CD4-positive, alpha-beta T cell (primary cell): ENCODE measurements around the gene TRIB2. TPM values are rescaled to one million over a fixed set of nuclear protein-coding genes. Genes with fewer than 3 reads are reported as not detected.

Experiments used
- ATAC-seq: fragments of 200-7000 bp; cut with Tn5 transposase; one replicate; pipeline ENCODE4 v1.10.0; 2022; ENCODE audit warnings: mild to moderate bottlenecking; ENCODE audit not compliant: poor library complexity
- CTCF ChIA-PET: fragments of 350-600 bp; sonication (Branson Sonifier 250); formaldehyde crosslinking; loops from one replicate; lab custom pipeline; 2021; ENCODE audit warnings: antibody characterized with exemption, inconsistent platforms; lab: Charles Lee
- POLR2A ChIA-PET: fragments of 350-600 bp; sonication (Branson Sonifier 250); formaldehyde crosslinking; loops from one replicate; lab custom pipeline; 2021; ENCODE audit warnings: antibody characterized with exemption, inconsistent platforms; lab: Charles Lee
- DNase-seq, 14 experiments: peaks; one replicate each; pipeline ENCODE4 v3.0.0-alpha.2; 2013 to 2020; ENCODE audit warnings: mixed read lengths in 2 of 14
- H3K27ac ChIP-seq, 2 donors: one replicate each; pipeline versions ENCODE4 v1.5.1 to v1.7.0; 2013; ENCODE audit warnings: low read length in 2 of 2, low read depth in 1 of 2, mild to moderate bottlenecking in 1 of 2
- H3K27me3 ChIP-seq, 2 experiments: 1 replicate in 1 of 2; 2 replicates in 1 of 2; pipeline versions ENCODE4 v1.6.1 to v1.7.0; 2013; ENCODE audit warnings: low read length in 2 of 2, control low read depth in 1 of 2, mild to moderate bottlenecking in 1 of 2, moderate library complexity in 1 of 2; ENCODE audit not compliant: insufficient read depth in 2 of 2, control insufficient read depth in 1 of 2
- H3K36me3 ChIP-seq: one replicate; pipeline ENCODE4 v1.6.1; 2013; ENCODE audit warnings: low read length, control low read depth; ENCODE audit not compliant: insufficient read depth
- H3K4me1 ChIP-seq: one replicate; pipeline ENCODE4 v1.6.1; 2013; ENCODE audit warnings: low read length, control low read depth; ENCODE audit not compliant: insufficient read depth
- H3K4me3 ChIP-seq: one replicate; pipeline ENCODE4 v1.5.1; 2013; ENCODE audit warnings: mild to moderate bottlenecking, low read length, moderate library complexity
- H3K9me3 ChIP-seq, 2 experiments: 1 replicate in 1 of 2; 2 replicates in 1 of 2; pipeline versions ENCODE4 v1.6.1 to v1.7.0; 2013; ENCODE audit warnings: low read length in 2 of 2, mild to moderate bottlenecking in 2 of 2, control low read depth in 1 of 2, moderate library complexity in 1 of 2; ENCODE audit not compliant: control insufficient read depth in 1 of 2, insufficient read depth in 1 of 2
- H3K27ac Mint-ChIP-seq: one replicate; pipeline ENCODE4 v1.8.0; 2020; ENCODE audit warnings: mixed read lengths
- H3K27me3 Mint-ChIP-seq: one replicate; pipeline ENCODE4 v1.8.0; 2021; ENCODE audit warnings: mixed read lengths
- H3K36me3 Mint-ChIP-seq: one replicate; pipeline ENCODE4 v1.8.0; 2021; ENCODE audit warnings: low read depth, mixed read lengths
- H3K4me1 Mint-ChIP-seq: one replicate; pipeline ENCODE4 v1.8.0; 2021; ENCODE audit warnings: low read depth, mixed read lengths
- H3K4me3 Mint-ChIP-seq: one replicate; pipeline ENCODE4 v1.8.0; 2020; ENCODE audit warnings: mild to moderate bottlenecking, mixed read lengths
- H3K9me3 Mint-ChIP-seq: one replicate; pipeline ENCODE4 v1.8.0; 2020; ENCODE audit warnings: mixed read lengths
- intact Hi-C, 2 experiments: fragments of 100-400 bp; cut with DNase I in 1 of 2; cut with micrococcal nuclease in 1 of 2; formaldehyde crosslinking; loops; one replicate each; pipeline versions ENCODE4 v1.15.1 to v1.9.0; 2023 to 2025; cut with DNase I, micrococcal nuclease
- total RNA-seq, 174 experiments: library from RNA in 2 of 174; stranded (reverse) in 2 of 174; gene quantifications; one replicate each; pipeline ENCODE4 v1.2.3 and lab custom pipeline; 2021 to 2026
- TF ChIP-seq, protein P1 (sequence below): fragments of 200-600 bp; IDR thresholded peaks from one replicate; pipeline ENCODE4 v1.8.0; 2022; ENCODE audit warnings: antibody characterized with exemption, mild to moderate bottlenecking

The TRIB2 gene
- total RNA-seq, 2 experiments from 2014 or later, result 91.3 to 102 TPM

DNA sequence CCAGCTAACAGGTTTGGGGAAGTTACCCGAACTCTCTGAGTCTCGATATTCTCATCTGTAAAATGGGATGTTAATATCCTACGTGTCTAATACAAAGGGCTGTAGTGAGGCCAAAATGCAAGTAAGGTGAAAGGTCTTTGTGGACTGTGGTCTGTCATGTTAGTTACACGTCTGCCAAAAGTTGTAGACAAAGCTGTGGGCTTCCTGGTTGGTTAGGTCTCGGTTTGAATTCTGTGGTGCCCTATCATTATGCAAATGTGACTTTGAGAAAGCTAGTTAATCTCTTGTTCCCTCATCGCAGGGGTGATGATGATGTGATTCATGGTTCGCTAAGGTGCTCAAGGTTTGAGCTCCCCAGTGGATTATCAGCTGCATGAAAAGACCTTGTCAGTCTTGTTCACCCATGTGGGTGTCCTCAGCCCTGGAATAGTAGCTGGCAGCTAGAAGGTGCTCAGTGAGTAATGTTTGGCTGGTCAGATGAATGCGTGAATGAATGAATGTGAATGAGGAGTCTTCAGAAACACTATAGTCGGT lies 23.1 kb downstream of the TRIB2 start:
- Histone ChIP-seq H3K4me3 (no peak overlapping the region), H3K27me3 (no peaks in the 10 kb centered on the region), H3K27ac (no peak overlapping the region), H3K9me3 (no peaks in the 10 kb centered on the region), H3K4me1 (peaks cover 24% of the 10 kb centered on the region), H3K36me3 (peaks cover 73% of the 10 kb centered on the region)
- intact Hi-C loops, result no loop called here
- Mint-ChIP-seq H3K27me3 (no peaks in the 10 kb centered on the region), H3K27ac (peak overlapping the region; percentile 47), H3K36me3 (peaks cover 81% of the 10 kb centered on the region), H3K9me3 (no peaks in the 10 kb centered on the region), H3K4me3 (no peak overlapping the region), H3K4me1 (peaks cover 40% of the 10 kb centered on the region)
- ChIA-PET CTCF (no interaction called here), POLR2A (no interaction called here)
- DNase-seq (no peak), ATAC-seq (no peak)
- TF ChIP-seq, protein P1, sequence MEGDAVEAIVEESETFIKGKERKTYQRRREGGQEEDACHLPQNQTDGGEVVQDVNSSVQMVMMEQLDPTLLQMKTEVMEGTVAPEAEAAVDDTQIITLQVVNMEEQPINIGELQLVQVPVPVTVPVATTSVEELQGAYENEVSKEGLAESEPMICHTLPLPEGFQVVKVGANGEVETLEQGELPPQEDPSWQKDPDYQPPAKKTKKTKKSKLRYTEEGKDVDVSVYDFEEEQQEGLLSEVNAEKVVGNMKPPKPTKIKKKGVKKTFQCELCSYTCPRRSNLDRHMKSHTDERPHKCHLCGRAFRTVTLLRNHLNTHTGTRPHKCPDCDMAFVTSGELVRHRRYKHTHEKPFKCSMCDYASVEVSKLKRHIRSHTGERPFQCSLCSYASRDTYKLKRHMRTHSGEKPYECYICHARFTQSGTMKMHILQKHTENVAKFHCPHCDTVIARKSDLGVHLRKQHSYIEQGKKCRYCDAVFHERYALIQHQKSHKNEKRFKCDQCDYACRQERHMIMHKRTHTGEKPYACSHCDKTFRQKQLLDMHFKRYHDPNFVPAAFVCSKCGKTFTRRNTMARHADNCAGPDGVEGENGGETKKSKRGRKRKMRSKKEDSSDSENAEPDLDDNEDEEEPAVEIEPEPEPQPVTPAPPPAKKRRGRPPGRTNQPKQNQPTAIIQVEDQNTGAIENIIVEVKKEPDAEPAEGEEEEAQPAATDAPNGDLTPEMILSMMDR, result no peak

DNA sequence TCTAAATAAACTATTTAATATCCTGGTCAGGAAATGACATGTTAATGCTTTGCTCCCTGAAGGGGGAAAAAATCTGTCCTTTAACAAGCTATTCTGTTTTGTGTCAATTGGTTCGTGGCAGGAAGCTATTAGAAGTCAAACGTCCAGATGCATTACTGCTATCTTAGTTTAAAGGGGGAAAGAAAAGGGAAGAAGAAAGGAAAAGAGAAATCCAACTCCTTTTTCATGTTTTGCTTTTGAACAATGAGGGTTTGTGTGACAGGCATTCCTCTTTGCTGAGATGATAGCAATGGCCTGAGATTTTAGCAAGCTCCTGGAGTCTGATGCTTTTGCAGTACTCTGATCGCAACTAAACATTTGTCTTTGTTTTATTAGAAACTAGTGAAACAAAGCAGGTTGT lies 24.6 kb downstream of the TRIB2 start:
- intact Hi-C loops, result no loop called here

DNA sequence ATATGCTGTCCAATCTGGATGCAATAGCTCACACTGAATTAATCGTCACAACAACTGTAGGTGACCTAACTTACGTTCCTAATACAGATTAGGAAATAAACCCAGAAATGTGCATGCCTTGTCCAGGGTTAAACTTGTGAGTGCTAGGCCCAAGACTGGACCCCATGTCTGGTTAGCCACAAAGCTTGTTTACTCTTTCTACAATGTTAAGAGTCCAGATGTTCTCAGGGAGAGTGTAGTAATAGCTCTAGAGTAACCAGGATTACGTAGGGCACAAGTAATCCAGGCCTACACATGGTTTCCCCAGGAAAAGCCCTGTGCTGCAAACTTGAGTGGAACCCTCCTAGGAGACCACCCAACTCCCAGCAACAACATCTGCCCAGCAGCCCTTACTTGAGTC lies 26.2 kb downstream of the TRIB2 start:
- Histone ChIP-seq H3K4me3 (no peak overlapping the region), H3K4me1 (no peaks in the 10 kb centered on the region), H3K27ac (no peak overlapping the region), H3K9me3 (no peaks in the 10 kb centered on the region), H3K27me3 (no peaks in the 10 kb centered on the region), H3K36me3 (peaks cover 42% of the 10 kb centered on the region)
- peak overlapping the region; percentile 12 for H3K27ac Mint-ChIP-seq
- TF ChIP-seq, protein P1, result no peak
- H3K27me3 Mint-ChIP-seq, result no peaks in the 10 kb centered on the region
- peaks cover 13% of the 10 kb centered on the region for H3K4me1 Mint-ChIP-seq
- DNase-seq, result no peak
- POLR2A ChIA-PET, result interaction anchor here (0.8 kb wide), 1 partner anchor 22 kb away, joined by 3 read pairs; no protein-coding TSS in a partner anchor
- H3K36me3 Mint-ChIP-seq, result peaks cover 50% of the 10 kb centered on the region
- intact Hi-C loops, result no loop called here
- no peaks in the 10 kb centered on the region for H3K9me3 Mint-ChIP-seq
- no peak overlapping the region for H3K4me3 Mint-ChIP-seq
- ATAC-seq, result no peak
- CTCF ChIA-PET, result no interaction called here

More for the DNA sequence above, 24.6 kb downstream of the TRIB2 start:
- ChIA-PET POLR2A (no interaction called here), CTCF (no interaction called here)
- Histone ChIP-seq H3K27me3 (no peaks in the 10 kb centered on the region), H3K27ac (no peak overlapping the region), H3K4me3 (no peak overlapping the region), H3K36me3 (peaks cover 57% of the 10 kb centered on the region), H3K9me3 (no peaks in the 10 kb centered on the region), H3K4me1 (peaks cover 9% of the 10 kb centered on the region)
- Mint-ChIP-seq H3K27ac (no peak overlapping the region), H3K36me3 (peaks cover 65% of the 10 kb centered on the region), H3K9me3 (no peaks in the 10 kb centered on the region), H3K4me1 (peaks cover 26% of the 10 kb centered on the region), H3K27me3 (no peaks in the 10 kb centered on the region), H3K4me3 (no peak overlapping the region)
- no peak for DNase-seq
- ATAC-seq, result no peak
- TF ChIP-seq, protein P1, result no peak
